CD4-positive, alpha-beta T cell treated with Interleukin-17A for 4 hours (primary cell): Measurements from ENCODE around the gene EHBP1L1.

Experiments
- DNase-seq: peaks from one replicate; pipeline ENCODE4 v3.0.0-alpha.2; 2020; ENCODE audit warnings: mixed read lengths

The EHBP1L1 gene

DNA sequence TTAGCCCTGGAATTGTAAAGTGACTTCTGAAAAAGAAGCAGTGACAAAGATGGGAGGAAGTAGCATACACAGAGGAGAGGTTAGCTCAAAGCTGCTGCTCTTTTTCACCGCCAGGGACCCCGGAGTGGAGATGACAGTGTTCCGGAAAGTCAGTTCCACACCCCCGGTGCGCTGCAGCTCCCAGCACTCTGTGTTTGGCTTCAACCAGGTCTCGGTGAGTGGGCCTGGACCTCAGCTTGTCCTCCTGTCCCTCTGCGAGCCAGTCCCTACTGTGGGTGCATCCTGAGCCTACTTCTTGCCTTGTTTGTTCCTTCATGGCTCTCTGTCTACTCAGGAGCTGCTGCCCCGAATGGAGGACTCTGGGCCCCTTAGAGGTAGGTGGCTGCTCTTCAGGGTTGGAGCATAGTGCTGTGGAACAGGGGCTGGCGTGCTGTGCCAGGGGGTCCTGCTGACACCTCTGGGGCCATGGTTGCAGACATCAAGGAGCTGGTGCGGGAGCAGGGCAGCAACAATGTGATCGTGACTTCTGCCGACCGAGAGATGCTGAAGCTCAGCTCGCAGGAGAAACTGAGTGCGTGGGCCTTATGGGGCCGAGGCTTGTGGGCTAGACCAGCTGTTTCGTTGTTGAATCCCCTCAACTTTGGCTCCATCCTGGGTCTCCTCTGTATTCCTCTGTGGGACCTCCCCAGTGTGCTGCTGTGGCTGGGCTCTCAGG is 41.4 kb downstream of the EHBP1L1 start:
- DNase-seq, result no peak

GRCh38 chr11:65617990-65618751 is 42.3 kb downstream of the EHBP1L1 start:
- DNase-seq, result no peak

DNA sequence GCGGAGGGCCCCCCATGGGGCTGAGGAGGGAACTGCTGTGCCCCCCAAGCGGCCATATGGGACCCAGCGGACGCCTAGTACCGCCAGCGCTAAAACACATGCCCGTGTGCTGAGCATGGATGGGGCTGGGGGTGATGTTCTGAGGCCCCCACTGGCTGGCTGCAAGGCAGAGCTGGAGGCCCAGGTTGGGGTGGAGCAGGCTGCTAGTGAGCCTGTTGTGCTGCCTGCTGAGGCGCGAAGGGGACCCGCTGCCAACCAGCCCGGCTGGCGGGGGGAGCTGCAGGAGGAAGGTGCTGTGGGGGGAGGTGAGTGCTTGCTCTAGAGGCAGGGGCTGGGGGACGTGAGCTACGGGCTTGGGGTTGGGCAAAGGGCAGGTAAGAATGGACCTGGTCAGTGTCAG is 42.9 kb downstream of the EHBP1L1 start:
- no peak for DNase-seq

DNA sequence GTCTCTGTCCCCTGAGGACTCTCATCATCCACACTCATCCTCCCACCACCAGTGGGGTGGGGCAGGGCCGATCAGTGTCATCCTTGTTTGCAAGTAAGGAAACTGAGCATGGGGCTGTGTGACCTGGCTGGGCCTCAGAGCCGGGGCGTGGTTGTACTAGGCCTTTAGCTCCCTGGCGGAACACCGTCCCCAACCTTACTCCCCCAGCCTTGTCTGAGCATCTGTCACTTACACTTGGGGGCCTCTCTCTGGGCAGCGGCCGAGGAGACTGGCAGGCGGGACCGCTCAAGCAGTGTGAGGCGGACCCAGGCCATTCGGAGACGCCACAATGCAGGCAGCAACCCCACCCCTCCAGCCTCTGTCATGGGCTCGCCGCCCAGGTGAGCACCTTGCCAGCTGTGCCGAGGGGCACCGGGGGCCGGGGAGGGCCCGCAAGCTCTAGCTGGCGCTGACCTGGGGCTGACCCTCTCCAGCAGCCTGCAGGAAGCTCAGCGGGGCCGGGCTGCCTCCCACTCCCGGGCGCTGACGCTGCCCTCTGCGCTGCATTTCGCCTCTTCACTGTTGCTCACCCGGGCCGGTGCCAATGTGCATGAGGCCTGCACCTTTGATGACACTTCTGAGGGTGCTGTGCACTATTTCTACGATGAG is 43.6 kb downstream of the EHBP1L1 start:
- DNase-seq, result no peak

DNA sequence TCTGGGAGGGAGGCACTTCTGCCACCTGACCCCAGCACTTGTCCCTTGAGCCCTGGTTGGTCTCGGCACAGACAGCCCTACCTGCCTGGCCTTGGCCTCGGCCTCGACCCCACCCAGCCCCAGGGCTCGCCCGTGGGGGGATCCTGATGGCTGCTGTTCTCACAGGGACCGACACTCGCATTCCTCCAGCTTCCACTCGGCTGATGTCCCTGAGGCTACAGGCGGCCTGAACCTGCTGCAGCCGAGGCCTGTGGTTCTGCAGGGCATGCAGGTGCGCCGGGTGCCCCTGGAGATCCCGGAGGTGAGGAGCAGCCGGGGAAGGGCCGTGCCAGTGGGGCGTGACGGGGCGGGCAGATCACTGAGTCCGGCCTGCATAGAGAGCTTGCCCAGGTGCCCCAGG is 44.8 kb downstream of the EHBP1L1 start:
- no peak for DNase-seq

- DNase-seq, result no peak
Measured at GRCh38 chr11:65621460-65621859, 45.6 kb downstream of the EHBP1L1 start.

DNA sequence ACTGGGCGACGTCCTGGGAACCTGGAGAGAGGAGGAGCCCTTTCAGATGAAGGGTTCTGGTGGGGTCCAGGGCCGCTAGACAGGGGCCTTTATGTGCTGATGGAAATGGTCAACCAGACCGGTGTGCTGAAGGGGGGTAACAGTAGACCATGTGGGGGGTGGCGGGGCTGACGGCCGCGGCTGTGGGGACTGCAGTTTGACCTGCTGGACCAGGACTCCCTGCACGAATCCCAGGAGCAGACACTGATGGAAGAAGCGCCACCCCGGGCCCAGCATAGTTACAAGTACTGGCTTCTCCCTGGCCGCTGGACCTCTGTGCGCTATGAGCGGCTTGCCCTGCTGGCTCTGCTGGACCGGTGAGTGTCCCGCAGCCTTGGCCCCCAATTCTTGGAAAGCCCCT is 46.2 kb downstream of the EHBP1L1 start:
- no peak for DNase-seq

DNA sequence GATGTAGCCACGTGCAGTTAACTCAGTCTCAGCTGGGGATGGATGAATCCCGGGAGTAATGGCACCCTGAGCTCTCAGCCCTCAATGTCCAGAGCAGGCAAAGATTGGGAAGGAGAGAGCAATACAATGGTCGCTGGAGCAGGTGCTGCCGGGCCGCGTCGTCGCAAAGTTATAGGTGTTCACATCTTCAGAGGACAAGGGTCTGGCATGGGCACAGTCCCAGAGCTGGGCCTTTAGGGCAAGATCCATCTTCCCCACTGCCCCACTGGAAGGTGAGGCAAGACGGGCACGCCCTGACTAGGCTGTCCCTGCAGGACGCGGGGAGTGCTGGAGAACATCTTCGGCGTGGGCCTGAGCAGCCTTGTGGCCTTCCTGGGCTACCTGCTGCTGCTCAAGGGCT is 47.3 kb downstream of the EHBP1L1 start:
- no peak for DNase-seq

DNA sequence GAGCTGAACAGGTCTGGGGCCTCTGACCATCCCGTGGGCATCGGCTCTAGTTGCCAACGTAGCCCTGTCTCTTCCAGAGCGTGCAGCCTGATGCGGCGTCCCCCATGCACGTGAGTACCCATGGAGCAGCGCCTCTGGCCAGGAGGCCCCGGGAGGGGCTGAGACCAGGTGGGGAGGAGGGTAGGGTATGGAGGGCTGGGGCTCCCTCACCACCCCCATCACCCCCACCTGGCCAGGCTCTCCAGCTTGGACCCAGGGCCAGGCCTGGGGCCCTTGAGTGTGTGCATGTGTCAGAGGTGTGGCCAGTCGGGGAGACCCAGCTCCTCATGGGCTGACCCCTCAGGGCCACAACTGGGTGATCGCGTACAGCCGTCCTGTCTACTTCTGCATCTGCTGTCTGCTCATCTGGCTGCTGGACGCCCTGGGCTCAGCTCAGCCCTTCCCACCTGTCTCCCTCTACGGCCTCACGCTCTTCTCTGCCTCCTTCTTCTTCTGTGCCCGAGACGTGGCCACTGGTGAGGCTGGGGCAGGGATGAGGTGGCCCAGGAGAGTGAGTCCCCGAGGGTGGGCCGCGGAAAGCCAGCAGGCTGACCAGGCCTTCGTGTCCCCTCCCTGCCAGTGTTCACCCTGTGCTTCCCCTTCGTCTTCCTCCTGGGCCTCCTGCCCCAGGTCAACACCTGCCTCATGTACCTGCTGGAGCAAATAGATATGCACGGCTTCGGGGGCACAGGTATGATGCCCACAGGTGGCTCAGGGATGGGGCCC is 48.2 kb downstream of the EHBP1L1 start:
- no peak for DNase-seq

- DNase-seq, result no peak
Measured at GRCh38 chr11:65624931-65625627, 49.2 kb downstream of the EHBP1L1 start.

DNA sequence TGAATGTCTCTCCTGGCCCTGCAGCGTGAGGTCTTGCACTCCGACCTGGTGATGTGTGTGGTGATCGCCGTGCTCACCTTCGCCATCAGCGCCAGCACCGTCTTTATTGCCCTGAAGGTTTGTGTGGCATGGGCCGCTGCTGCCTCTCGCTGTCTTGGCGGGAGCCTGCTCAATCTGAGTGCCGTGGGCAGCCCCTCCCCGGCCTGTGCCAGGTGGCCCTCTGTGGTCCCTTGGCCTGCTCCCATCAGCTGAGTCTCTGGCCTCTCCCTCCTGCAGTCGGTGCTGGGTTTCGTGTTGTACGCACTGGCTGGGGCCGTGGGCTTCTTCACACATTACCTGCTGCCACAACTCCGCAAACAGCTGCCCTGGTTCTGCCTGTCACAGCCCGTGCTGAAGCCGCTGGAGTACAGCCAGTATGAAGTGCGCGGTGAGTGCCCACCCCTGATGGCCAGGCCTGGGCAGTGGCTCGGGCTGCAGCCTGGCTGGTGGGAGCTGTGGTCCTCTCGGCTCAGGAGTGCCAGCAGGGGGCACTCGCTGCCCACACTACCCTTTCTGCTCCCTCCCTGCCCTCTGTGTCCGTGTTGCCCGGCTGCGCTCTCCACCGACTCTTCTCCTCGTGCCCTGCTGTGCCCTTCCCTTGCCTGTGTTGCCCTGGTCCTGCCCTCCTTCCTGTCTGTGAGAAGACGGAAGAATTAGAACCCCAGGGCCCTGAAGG is 49.9 kb downstream of the EHBP1L1 start:
- peak; percentile 76 for DNase-seq

DNA sequence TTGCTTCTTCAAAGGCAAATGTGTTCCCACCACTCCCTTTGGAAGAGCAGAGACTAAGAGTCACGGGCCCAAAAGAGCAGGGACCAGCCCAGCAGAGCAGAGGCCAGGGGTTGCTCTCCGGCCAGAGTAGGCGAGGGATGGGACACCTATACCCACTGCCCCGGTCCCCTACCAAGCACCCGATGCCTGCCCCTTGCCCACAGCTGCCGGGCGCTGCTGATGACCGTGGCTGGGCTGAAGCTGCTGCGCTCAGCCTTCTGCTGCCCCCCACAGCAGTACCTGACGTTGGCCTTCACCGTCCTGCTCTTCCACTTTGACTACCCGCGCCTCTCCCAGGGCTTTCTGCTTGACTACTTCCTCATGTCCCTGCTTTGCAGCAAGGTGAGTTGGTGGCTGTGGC is 51.3 kb downstream of the EHBP1L1 start:
- no peak for DNase-seq

DNA sequence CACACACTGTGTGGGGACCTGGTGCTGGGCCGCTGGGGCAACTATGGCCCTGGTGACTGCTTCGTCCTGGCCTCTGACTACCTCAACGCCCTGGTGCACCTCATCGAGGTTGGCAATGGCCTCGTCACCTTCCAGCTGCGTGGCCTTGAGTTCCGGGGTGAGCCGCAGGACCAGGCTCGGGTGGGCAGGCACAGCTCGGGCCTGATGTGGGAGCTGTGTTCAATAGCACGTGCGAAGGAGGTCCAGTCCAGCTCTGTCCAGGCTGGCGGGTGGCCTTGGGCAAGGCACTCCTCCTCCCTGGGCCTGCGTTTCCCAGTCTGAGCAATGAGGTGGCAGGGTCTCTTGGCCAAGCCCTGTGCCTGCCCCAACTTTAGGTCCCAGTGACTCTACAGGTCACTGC is 53.7 kb downstream of the EHBP1L1 start:
- DNase-seq, result no peak

DNA sequence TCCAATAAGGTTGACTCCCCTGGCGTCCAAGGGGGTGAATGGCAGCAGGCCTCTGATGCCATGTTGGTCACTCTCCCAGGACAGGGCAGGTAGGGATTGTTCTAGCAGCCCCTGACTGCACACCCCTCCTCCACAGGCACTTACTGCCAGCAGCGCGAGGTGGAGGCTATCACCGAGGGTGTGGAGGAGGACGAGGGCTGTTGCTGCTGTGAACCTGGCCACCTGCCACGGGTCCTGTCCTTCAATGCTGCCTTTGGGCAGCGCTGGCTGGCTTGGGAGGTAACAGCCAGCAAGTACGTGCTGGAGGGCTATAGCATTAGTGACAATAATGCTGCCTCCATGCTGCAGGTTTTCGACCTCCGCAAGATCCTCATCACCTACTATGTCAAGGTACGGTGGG is 54.4 kb downstream of the EHBP1L1 start:
- DNase-seq, result no peak

DNA sequence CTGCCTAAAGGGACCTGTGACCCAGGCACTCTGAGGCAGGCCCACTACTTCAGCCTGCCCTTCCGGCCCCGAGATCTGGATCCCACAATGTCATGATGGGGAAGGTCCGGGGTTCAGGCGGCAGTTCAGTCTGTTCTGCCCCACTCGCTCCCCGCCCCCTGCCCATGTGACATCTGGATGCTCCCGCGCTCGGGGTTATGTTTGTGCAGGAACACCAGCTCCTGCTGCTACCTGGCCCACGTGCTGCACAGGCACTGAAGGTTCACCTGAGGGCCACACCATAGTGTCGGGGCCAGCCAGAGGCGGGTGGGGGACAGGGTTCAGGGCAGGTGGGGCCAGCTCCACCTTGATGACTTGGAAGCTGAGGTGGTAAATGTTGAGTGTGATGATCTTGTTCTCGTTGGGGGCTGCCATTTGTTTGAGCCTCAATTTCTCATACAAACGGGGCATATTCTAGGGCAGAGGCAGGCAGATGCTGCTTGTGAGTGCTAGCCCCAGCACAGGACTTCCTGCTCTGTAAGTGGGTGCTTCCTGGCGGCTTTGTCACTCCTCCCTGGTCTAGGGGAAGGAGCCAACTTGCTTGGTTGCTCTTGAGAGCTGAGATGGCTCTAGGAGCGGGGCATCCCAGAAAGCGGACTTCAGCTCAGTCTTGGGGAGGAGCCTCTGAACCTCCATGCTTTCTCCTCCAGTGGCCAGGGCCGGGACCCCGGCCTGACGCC is 57.7 kb downstream of the EHBP1L1 start:
- DNase-seq, result peak; percentile 38

GRCh38 chr11:65634109-65634436 is 58.2 kb downstream of the EHBP1L1 start:
- no peak for DNase-seq

DNA sequence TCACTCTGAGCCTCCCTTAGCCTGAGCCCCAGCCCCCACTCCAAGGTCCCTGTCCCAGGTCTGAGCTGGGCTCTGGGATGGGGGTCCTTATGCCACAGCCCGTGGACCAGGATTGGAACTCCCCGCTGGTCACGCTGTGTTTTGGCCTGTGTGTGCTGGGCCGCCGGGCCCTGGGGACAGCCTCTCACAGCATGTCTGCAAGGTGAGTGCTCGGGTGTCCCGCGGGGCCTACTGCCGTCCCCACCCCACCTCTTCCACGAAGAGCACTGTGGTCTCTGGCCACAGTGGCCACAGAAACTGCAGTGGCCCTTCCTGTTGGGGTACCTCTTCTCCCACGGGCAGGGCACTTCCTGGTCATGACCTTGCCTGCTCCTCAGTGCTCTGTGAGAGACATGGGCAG is 58.6 kb downstream of the EHBP1L1 start:
- no peak for DNase-seq

DNA sequence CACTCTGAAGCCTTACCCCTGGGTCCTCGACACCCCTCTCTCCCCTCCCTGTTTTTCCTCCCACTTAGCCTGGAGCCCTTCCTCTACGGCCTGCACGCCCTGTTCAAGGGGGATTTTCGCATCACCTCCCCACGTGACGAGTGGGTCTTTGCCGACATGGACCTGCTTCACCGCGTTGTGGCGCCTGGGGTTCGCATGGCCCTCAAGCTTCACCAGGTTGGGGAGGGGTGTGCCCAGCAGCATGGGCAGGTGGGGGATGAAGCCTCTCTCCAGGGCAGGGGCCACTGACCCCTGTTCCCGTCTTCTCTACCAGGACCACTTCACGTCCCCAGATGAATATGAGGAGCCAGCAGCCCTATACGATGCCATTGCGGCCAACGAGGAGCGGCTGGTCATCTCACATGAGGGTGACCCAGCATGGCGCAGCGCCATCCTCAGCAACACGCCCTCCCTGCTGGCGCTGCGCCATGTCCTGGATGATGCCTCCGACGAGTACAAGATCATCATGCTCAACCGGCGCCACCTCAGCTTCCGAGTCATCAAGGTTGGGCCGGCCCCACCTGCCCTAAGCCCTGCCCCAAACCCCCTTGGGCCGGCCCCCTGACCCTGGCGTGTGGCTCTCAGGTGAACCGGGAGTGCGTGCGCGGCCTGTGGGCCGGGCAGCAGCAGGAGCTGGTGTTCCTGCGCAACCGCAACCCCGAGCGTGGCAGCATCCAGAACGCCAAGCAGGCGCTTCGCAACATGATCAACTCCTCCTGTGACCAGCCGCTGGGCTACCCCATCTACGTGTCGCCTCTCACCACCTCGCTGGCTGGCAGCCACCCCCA is 59.3 kb downstream of the EHBP1L1 start:
- no peak for DNase-seq

- no peak for DNase-seq
Measured at GRCh38 chr11:65636108-65637031, 60.5 kb downstream of the EHBP1L1 start.
